Activated naive CD4-positive, alpha-beta T cell treated with anti-CD3 and anti-CD28 coated beads, Interleukin-2, amount 10 ng/mL, durations not matched to agents 7 days and 5 days (primary cell): ENCODE data around the gene METAP1.
"Not testable (repeated sequence)": the region's sequence is repeated elsewhere in the genome, so short reads cannot be mapped to it uniquely, and the experiment has no call there.

Experiments
- CTCF ChIA-PET: fragments of 350-600 bp; sonication (Branson Sonifier 250); formaldehyde crosslinking; loops from one replicate; lab custom pipeline; 2021; ENCODE audit warnings: antibody characterized with exemption; lab: Charles Lee
- DNase-seq: peaks from one replicate; pipeline ENCODE4 v3.0.0-alpha.2; 2020
- H3K27ac Mint-ChIP-seq: one replicate; pipeline ENCODE4 v1.8.0; 2021; ENCODE audit warnings: mild to moderate bottlenecking, moderate library complexity, mixed read lengths
- H3K27me3 Mint-ChIP-seq: one replicate; pipeline ENCODE4 v1.8.0; 2021; ENCODE audit warnings: mild to moderate bottlenecking, mixed read lengths
- H3K36me3 Mint-ChIP-seq: one replicate; pipeline ENCODE4 v1.8.0; 2021; ENCODE audit warnings: mixed read lengths
- H3K4me1 Mint-ChIP-seq: one replicate; pipeline ENCODE4 v1.8.0; 2021; ENCODE audit warnings: mixed read lengths
- H3K4me3 Mint-ChIP-seq: one replicate; pipeline ENCODE4 v1.8.0; 2021; ENCODE audit warnings: mild to moderate bottlenecking, moderate library complexity, mixed read lengths
- H3K9me3 Mint-ChIP-seq: one replicate; pipeline ENCODE4 v1.8.0; 2021; ENCODE audit warnings: mixed read lengths

METAP1 gene

GRCh38 chr4:99052902-99053301 is 57.4 kb downstream of the METAP1 start:
- no peak overlapping the region for H3K4me3 Mint-ChIP-seq
- no peaks in the 10 kb centered on the region for H3K27me3 Mint-ChIP-seq
- DNase-seq = no peak
- CTCF ChIA-PET = interaction anchor here (5.9 kb wide), 1 partner anchor 57 kb away, joined by 120 read pairs; the partner anchor contains the start of gene METAP1
- peaks cover 37% of the 10 kb centered on the region for H3K4me1 Mint-ChIP-seq
- peaks cover 52% of the 10 kb centered on the region for H3K36me3 Mint-ChIP-seq
- H3K27ac Mint-ChIP-seq = peak overlapping the region; percentile 74
- H3K9me3 Mint-ChIP-seq = no peaks in the 10 kb centered on the region

GRCh38 chr4:99054428-99054994 is 59.0 kb downstream of the METAP1 start:
- H3K4me3 Mint-ChIP-seq = no peak overlapping the region
- H3K36me3 Mint-ChIP-seq = peaks cover 47% of the 10 kb centered on the region
- no peaks in the 10 kb centered on the region for H3K27me3 Mint-ChIP-seq
- CTCF ChIA-PET = interaction anchor here (1.1 to 5.9 kb wide), 2 partner anchors 59 to 830 kb away, joined by 3 to 120 read pairs; partner anchors contain the start of gene METAP1
- H3K9me3 Mint-ChIP-seq = no peaks in the 10 kb centered on the region
- H3K4me1 Mint-ChIP-seq = peaks cover 37% of the 10 kb centered on the region
- DNase-seq = no peak
- peak overlapping the region; percentile 53 for H3K27ac Mint-ChIP-seq

GRCh38 chr4:99058228-99058627 is 62.7 kb downstream of the METAP1 start:
- no peaks in the 10 kb centered on the region for H3K9me3 Mint-ChIP-seq
- H3K27ac Mint-ChIP-seq = no peak overlapping the region
- H3K4me1 Mint-ChIP-seq = peaks cover 20% of the 10 kb centered on the region
- no peaks in the 10 kb centered on the region for H3K27me3 Mint-ChIP-seq
- DNase-seq = no peak
- no peak overlapping the region for H3K4me3 Mint-ChIP-seq
- H3K36me3 Mint-ChIP-seq = peaks cover 48% of the 10 kb centered on the region
- CTCF ChIA-PET = interaction anchor here (0.6 to 2.8 kb wide), 3 partner anchors 62 to 129 kb away, joined by 3 to 12 read pairs (median 3); partner anchors contain the start of genes EIF4E and METAP1

GRCh38 chr4:99059550-99059949 is 64.0 kb downstream of the METAP1 start:
- H3K27ac Mint-ChIP-seq = no peak overlapping the region
- CTCF ChIA-PET = interaction anchor here (2.8 kb wide), 1 partner anchor 64 kb away, joined by 12 read pairs; the partner anchor contains the start of gene METAP1
- no peaks in the 10 kb centered on the region for H3K27me3 Mint-ChIP-seq
- no peak for DNase-seq
- no peaks in the 10 kb centered on the region for H3K9me3 Mint-ChIP-seq
- H3K36me3 Mint-ChIP-seq = peaks cover 47% of the 10 kb centered on the region
- H3K4me1 Mint-ChIP-seq = peaks cover 12% of the 10 kb centered on the region
- no peak overlapping the region for H3K4me3 Mint-ChIP-seq

- Mint-ChIP-seq H3K36me3 (peaks cover 58% of the 10 kb centered on the region), H3K27ac (no peak overlapping the region), H3K9me3 (peaks cover 2% of the 10 kb centered on the region), H3K27me3 (no peaks in the 10 kb centered on the region), H3K4me1 (peaks cover 1% of the 10 kb centered on the region), H3K4me3 (no peak overlapping the region)
- CTCF ChIA-PET = no interaction called here
- DNase-seq = no peak
Observed at GRCh38 chr4:99061048-99061700, 65.7 kb downstream of the METAP1 start.

- no peak overlapping the region for H3K4me3 Mint-ChIP-seq
- no peak for DNase-seq
- CTCF ChIA-PET = no interaction called here
- H3K9me3 Mint-ChIP-seq = peaks cover 2% of the 10 kb centered on the region
- no peak overlapping the region for H3K27ac Mint-ChIP-seq
- H3K27me3 Mint-ChIP-seq = no peaks in the 10 kb centered on the region
- no peaks in the 10 kb centered on the region for H3K4me1 Mint-ChIP-seq
- peaks cover 63% of the 10 kb centered on the region for H3K36me3 Mint-ChIP-seq
Observed at GRCh38 chr4:99062120-99062519, 66.6 kb downstream of the METAP1 start.

GRCh38 chr4:99065521-99065920 is 70.0 kb downstream of the METAP1 start:
- CTCF ChIA-PET, H3K9me3 Mint-ChIP-seq, DNase-seq, H3K27ac Mint-ChIP-seq, H3K4me3 Mint-ChIP-seq, H3K27me3 Mint-ChIP-seq, H3K4me1 Mint-ChIP-seq: not testable (repeated sequence)
- H3K36me3 Mint-ChIP-seq = peaks cover 54% of the 10 kb centered on the region

- peaks cover 54% of the 10 kb centered on the region for H3K36me3 Mint-ChIP-seq
- H3K9me3 Mint-ChIP-seq = peaks cover 2% of the 10 kb centered on the region
- DNase-seq = no peak
- H3K4me1 Mint-ChIP-seq = no peaks in the 10 kb centered on the region
- CTCF ChIA-PET = interaction anchor here (0.9 to 1.5 kb wide), 3 partner anchors 11 to 72 kb away, joined by 3 read pairs; partner anchors contain the start of gene METAP1
- no peak overlapping the region for H3K4me3 Mint-ChIP-seq
- no peaks in the 10 kb centered on the region for H3K27me3 Mint-ChIP-seq
- H3K27ac Mint-ChIP-seq = no peak overlapping the region
Observed at GRCh38 chr4:99067617-99068016, 72.1 kb downstream of the METAP1 start.

- H3K4me3 Mint-ChIP-seq = no peak overlapping the region
- H3K4me1 Mint-ChIP-seq = no peaks in the 10 kb centered on the region
- DNase-seq = no peak
- H3K36me3 Mint-ChIP-seq = peaks cover 54% of the 10 kb centered on the region
- CTCF ChIA-PET = no interaction called here
- no peaks in the 10 kb centered on the region for H3K27me3 Mint-ChIP-seq
- no peaks in the 10 kb centered on the region for H3K9me3 Mint-ChIP-seq
- H3K27ac Mint-ChIP-seq = no peak overlapping the region
Observed at GRCh38 chr4:99071159-99071558, 75.6 kb downstream of the METAP1 start.

- Mint-ChIP-seq H3K9me3 (no peaks in the 10 kb centered on the region), H3K27ac (no peak overlapping the region), H3K4me1 (no peaks in the 10 kb centered on the region), H3K4me3 (no peak overlapping the region), H3K36me3 (peaks cover 59% of the 10 kb centered on the region), H3K27me3 (no peaks in the 10 kb centered on the region)
- no peak for DNase-seq
- CTCF ChIA-PET = interaction anchor here (0.8 to 1.2 kb wide), 2 partner anchors 19 to 79 kb away, joined by 3 to 4 read pairs; partner anchors contain the start of gene METAP1
Observed at GRCh38 chr4:99074816-99075215, 79.3 kb downstream of the METAP1 start.

GRCh38 chr4:99076292-99076976 is 80.9 kb downstream of the METAP1 start:
- CTCF ChIA-PET = no interaction called here
- Mint-ChIP-seq H3K4me1 (no peaks in the 10 kb centered on the region), H3K27ac (no peak overlapping the region), H3K27me3 (no peaks in the 10 kb centered on the region), H3K9me3 (no peaks in the 10 kb centered on the region), H3K4me3 (no peak overlapping the region), H3K36me3 (peaks cover 65% of the 10 kb centered on the region)
- DNase-seq = no peak

GRCh38 chr4:99077177-99077576 is 81.7 kb downstream of the METAP1 start:
- Mint-ChIP-seq H3K4me1 (peaks cover 3% of the 10 kb centered on the region), H3K36me3 (peaks cover 64% of the 10 kb centered on the region), H3K9me3 (no peaks in the 10 kb centered on the region), H3K27ac (no peak overlapping the region), H3K4me3 (no peak overlapping the region), H3K27me3 (no peaks in the 10 kb centered on the region)
- DNase-seq = no peak
- CTCF ChIA-PET = no interaction called here

GRCh38 chr4:99078336-99078735 is 82.8 kb downstream of the METAP1 start:
- Mint-ChIP-seq H3K27me3 (no peaks in the 10 kb centered on the region), H3K36me3 (peaks cover 67% of the 10 kb centered on the region), H3K27ac (no peak overlapping the region), H3K9me3 (no peaks in the 10 kb centered on the region), H3K4me3 (no peak overlapping the region), H3K4me1 (peaks cover 3% of the 10 kb centered on the region)
- CTCF ChIA-PET = no interaction called here
- no peak for DNase-seq

- peaks cover 66% of the 10 kb centered on the region for H3K36me3 Mint-ChIP-seq
Observed at GRCh38 chr4:99078931-99079624, 83.6 kb downstream of the METAP1 start.

More at GRCh38 chr4:99078931-99079624, 83.6 kb downstream of the METAP1 start:
- H3K9me3 Mint-ChIP-seq = no peaks in the 10 kb centered on the region
- no peaks in the 10 kb centered on the region for H3K27me3 Mint-ChIP-seq
- DNase-seq = no peak
- peaks cover 5% of the 10 kb centered on the region for H3K4me1 Mint-ChIP-seq
- CTCF ChIA-PET = interaction anchor here (1.0 kb wide), 1 partner anchor 84 kb away, joined by 5 read pairs; the partner anchor contains the start of gene METAP1
- H3K27ac Mint-ChIP-seq = peak overlapping the region; percentile 37
- no peak overlapping the region for H3K4me3 Mint-ChIP-seq
